Subcutaneous adipose tissue (tissue), 4 donors: Measurements from ENCODE around the gene NAT16. TPM values are rescaled to one million over a fixed set of nuclear protein-coding genes. Genes with fewer than 3 reads are reported as not detected.

ENCODE experiments used
- total RNA-seq, 4 donors: library from RNA; depleted of rRNA; stranded (reverse); fragments of >200 nt; gene quantifications; one replicate each; pipeline ENCODE4 v1.1.0, GENCODE V29; 2016
- TF ChIP-seq, protein P1 (sequence below): fragments of 450-650 bp; IDR thresholded peaks from one replicate; pipeline ENCODE4 v1.5.1; 2016; ENCODE audit warnings: low read depth, mild to moderate bottlenecking, control low read depth, antibody characterized with exemption, moderate library complexity

Gene NAT16
- total RNA-seq, 4 donors from 2014 or later: not detected

- TF ChIP-seq, protein P1, sequence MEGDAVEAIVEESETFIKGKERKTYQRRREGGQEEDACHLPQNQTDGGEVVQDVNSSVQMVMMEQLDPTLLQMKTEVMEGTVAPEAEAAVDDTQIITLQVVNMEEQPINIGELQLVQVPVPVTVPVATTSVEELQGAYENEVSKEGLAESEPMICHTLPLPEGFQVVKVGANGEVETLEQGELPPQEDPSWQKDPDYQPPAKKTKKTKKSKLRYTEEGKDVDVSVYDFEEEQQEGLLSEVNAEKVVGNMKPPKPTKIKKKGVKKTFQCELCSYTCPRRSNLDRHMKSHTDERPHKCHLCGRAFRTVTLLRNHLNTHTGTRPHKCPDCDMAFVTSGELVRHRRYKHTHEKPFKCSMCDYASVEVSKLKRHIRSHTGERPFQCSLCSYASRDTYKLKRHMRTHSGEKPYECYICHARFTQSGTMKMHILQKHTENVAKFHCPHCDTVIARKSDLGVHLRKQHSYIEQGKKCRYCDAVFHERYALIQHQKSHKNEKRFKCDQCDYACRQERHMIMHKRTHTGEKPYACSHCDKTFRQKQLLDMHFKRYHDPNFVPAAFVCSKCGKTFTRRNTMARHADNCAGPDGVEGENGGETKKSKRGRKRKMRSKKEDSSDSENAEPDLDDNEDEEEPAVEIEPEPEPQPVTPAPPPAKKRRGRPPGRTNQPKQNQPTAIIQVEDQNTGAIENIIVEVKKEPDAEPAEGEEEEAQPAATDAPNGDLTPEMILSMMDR: no peak
Observed at GRCh38 chr7:101163279-101164070, 16.6 kb downstream of the NAT16 start.

- TF ChIP-seq, protein P1: no peak
Observed at GRCh38 chr7:101162551-101163278, 17.4 kb downstream of the NAT16 start.

GRCh38 chr7:101161692-101162471 is 18.2 kb downstream of the NAT16 start:
- TF ChIP-seq, protein P1: no peak

- TF ChIP-seq, protein P1: no peak
Observed at GRCh38 chr7:101160910-101161309, 19.2 kb downstream of the NAT16 start.

DNA sequence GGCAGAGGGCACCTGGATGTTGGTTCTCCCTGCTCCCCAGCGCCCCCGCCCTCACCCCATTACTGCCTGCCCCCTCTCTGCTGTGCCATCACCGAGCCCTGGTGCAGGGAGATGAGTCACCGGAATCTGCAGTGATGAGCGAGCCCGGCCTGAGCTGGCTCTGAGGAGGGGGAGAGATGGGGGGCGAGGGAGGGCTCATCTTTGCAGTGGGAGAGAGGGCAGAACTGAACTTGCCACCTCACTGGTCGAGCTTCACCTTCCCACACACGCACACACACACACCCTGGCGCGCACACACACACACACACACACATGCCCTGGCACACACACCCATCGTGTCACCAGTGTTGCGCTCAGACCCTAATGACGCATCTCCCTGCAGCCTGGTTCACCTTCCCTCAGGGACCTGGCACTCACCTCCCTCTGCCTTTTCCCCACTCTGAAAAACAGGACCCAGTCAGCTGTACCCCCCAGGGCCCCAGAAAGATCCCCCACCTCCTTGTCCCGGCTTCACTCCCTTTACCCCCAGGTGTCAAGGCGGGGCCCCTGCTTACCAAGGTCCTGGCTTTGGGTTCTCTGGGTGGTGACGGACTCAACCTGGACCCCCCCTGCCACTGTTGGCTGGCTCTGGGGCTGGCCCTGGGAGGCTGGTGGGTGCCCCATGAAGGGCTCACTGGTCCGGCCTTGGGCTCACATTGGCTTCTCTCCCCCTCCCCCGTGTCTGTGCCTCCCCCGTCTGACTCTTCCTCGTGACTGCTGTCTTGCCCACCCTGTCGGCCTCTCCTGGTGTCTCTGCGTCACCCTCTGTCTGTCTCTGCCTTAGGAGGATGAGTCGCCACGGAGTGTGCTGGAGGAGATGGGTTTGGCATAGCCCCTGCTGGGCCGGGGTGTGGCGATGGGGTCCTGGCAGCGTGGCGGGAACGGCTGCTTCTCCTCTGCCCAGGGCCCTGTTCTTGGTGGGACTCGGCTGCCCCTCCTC is 20.1 kb downstream of the NAT16 start:
- TF ChIP-seq, protein P1: no peak

GRCh38 chr7:101156866-101157589 is 23.1 kb downstream of the NAT16 start:
- TF ChIP-seq, protein P1: no peak
